K562 treated with DMSO at 1 percent for 4 hours (cell line): ENCODE measurements around the gene TSPAN31. TPM values are rescaled to one million over a fixed set of nuclear protein-coding genes. Genes with fewer than 3 reads are reported as not detected.

ENCODE experiments used
- total RNA-seq: library from RNA; unstranded; fragments of 300-600 nt; gene quantifications from 2 replicates; pipeline ENCODE4 v1.2.3, GENCODE V29; 2022; ENCODE audit not compliant: insufficient read depth

The TSPAN31 gene
- total RNA-seq = 14.0 and 16.3 TPM in 2 replicates

GRCh38 chr12:57744777-57745484 is at the start of gene TSPAN31:
TSPAN31 (plus strand) TSS chr12:57745039; CDS start chr12:57745155, 116 bp downstream.

DNA sequence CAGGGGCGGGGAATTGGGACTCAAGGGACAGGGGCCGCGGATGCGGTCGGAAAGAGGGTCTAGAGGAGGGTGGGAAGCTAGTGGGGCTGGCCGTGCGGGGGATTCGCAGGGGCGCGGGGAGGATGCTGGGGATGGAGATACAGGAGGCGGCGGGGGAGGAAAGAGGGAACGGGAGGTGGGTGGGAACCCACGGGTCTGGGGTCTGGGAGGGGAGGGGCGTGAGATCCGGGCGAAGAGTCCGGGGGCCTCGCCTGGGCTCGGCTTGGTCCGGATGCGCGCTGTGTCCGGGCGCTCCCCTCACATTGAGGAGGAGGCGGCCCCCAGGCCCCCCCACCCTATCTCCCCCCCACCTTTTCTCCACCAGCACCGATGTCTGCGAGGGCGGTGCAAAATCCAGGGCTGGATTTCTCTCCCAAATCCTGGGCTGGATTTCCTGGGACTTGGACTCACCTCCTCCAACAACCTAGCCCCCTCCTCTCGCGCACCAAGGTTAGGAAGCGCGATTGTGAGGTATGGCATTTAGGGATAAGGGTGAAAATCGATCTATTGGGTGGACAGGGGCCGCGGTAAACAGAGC is 6.1 kb upstream of the TSPAN31 start, which contains the start of gene AGAP2:
TSS of gene AGAP2 (minus strand) at position 82 of the 577 bp plus-strand sequence. CDS start 496 bp downstream, outside the sequence.

GRCh38 chr12:57751788-57752667 is 7.2 kb downstream of the TSPAN31 start, which contains the start of gene CDK4:
CDK4 (minus strand) TSS chr12:57752310; CDS start chr12:57751717, 593 bp downstream.

GRCh38 chr12:57754411-57755193 is 9.8 kb downstream of the TSPAN31 start, which contains the start of gene MARCHF9:
MARCHF9 (plus strand) TSS chr12:57755103; CDS start chr12:57755529, 426 bp downstream.

DNA sequence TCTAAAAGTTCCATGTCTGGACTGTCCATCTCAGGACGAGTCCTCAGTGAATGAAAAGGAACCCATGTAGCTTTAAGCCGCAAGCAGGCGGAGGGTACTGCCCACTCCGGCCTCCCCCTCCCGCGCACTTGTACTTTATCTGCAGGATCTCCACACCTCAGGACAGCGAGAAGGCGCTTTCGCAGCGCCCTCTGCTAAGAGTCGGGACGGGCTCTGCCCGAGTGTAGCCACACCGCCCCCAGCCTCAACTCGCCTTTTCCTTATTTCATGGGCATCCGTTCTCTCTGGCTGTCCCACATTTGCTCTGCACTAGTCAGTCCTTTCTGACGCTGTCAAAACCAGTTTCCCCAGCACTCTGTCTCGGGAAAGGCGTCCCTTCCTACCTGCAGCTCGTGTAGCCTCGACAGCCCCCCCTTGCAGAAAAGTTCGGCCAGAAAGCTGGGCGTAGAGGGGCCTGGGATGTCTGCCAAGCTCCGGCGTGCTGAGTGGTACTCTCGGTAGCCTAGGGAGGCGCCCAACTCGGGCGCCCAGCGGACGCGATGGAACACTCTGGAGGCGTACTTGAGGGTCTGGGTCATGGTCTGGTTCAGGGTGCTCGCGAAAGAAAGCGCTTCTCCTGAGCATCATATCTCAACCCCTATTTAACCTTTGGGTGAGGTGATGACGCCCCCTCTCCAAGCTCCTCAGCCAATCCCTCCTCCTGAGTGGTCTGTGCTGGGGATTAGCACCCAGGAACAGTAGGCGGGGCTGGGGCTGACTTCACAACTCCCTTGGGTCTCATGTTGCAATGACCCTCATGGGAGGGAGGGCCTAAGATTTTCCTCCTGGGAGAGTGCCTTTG is 21.8 kb downstream of the TSPAN31 start, which contains the start of gene CYP27B1:
TSS of gene CYP27B1 (minus strand) at position 615 of the 841 bp plus-strand sequence. CDS start at position 578, 37 bp downstream.

DNA sequence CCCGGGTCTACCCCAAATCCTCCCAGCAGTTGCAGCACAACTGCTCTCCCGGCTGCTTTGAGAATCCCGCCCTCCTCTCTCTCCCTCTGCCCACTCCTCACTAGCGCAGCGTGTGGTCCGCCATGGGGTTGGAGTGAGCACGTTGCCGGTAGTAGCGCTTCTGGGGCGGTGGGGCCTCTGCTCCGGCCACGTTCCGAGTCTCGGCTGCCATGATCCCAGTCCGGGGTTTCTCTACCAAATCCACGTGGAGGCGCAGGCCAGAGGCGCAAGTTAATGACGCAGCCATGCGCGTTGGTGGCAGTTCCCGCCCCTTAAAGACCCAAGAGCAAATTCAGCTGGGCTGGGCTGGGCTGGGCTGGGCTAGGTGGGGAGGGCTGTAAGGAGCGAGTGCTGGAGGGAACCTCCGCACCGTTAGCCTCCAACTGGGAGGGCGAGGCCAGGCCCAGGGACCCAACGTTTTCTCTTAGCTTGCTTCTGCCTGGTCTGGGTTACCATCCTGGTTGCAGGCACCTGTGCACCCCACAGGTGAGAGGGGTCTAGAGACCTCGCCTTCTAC is 27.1 kb downstream of the TSPAN31 start, which contains the start of gene METTL1:
TSS of gene METTL1 (minus strand) at position 233 of the 556 bp plus-strand sequence. CDS start at position 211, 22 bp downstream.

DNA sequence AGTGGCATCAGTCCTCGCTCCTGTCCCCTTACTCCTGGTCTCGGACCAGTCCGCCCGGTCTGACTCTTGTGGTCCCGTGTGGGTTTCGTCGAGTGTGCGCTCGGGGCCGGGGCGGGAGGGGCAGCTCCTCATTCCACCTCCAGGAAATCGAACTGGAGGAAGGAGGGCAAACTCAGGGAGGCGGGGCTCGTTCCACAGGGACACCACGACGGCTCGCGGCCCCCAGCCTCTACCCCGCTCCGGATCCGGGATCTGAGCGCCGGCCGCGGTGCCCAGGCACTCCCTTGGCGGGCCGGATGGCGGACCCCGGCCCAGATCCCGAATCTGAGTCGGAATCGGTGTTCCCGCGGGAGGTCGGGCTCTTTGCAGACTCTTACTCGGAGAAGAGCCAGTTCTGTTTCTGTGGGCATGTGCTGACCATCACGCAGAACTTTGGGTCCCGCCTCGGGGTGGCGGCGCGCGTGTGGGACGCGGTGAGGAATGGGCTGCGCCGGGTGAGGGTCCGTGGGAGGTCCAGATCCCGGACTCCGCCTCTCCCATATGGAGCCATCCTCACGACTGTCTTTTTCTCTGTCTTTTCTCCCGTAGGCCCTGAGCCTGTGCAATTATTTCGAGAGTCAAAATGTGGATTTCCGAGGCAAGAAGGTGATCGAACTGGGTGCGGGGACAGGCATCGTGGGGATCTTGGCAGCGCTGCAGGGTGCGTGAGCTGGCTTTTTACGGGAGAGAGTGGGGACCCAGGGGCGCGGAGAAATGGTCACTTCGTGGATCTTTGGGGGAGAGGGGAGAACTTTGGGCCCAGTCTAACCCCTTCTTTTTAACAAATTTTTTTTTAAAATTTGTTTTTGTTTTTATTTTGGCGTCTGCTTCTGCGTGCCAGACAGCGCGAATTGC is 27.8 kb downstream of the TSPAN31 start, which contains the start of gene EEF1AKMT3:
TSS of gene EEF1AKMT3 (plus strand) at position 186 of the 894 bp plus-strand sequence. CDS start at position 297, 111 bp downstream.

DNA sequence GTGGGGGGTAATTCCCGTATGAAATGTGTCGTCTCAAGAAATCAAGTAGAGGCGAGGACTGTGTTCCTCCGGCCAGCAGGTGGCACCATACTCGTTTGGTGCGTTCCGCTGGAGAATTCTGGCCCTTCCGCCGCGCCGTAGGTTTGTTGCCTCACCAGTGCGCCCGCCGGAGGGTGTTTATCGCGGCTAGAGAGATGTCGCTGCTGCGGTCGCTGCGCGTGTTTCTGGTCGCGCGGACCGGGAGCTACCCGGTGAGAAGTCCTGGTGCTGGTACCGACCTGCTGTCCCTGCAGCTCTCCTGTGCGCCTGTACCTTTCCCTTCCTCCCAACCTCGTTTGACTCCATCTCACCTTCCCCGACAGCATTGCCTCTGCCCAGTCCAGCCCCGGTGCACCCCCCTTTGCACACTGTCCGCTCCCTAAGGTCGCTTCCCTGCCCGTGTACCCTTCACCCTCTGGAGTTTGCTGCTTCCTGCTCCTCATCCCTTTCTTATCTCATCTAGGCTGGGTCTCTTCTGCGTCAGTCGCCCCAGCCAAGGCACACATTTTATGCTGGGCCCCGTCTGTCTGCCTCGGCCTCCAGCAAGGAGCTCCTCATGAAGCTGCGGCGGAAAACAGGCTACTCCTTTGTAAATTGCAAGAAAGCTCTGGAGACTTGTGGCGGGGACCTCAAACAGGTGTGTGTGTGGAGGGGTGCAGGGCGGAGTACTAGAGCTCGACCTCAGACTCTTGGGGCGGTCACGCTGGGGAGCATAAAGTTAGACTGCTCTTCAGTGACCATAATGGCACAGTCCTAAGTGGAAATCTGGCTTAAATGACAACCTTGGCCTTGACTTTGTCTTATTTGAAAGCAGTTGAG is 38.0 kb downstream of the TSPAN31 start, which contains the start of gene TSFM:
TSS of gene TSFM (plus strand) at position 180 of the 858 bp plus-strand sequence. CDS start at position 195, 15 bp downstream.

Other genes starting within 250 kb of the TSPAN31 start
- gene DDIT3, start 224.5 kb upstream of the TSPAN31 start, total RNA-seq = 140 and 191 TPM in 2 replicates
- 15.6 and 20.0 TPM in 2 replicates for gene MBD6, start 222.2 kb upstream of the TSPAN31 start, total RNA-seq
- gene DCTN2, start 197.8 kb upstream of the TSPAN31 start, total RNA-seq = 189 and 190 TPM in 2 replicates
- 9.7 and 11.8 TPM in 2 replicates for gene KIF5A, start 195.0 kb upstream of the TSPAN31 start, total RNA-seq
- gene PIP4K2C, start 153.8 kb upstream of the TSPAN31 start, total RNA-seq = 27.5 and 31.0 TPM in 2 replicates
- 0.25 TPM in 1 of 2 replicates, not detected in the other for gene DTX3, start 140.2 kb upstream of the TSPAN31 start, total RNA-seq
- 12.1 and 14.9 TPM in 2 replicates for gene ARHGEF25, start 133.6 kb upstream of the TSPAN31 start, total RNA-seq
- 21.1 and 36.0 TPM in 2 replicates for gene B4GALNT1, start 111.8 kb upstream of the TSPAN31 start, total RNA-seq
- 210 and 229 TPM in 2 replicates for gene OS9, start 50.9 kb upstream of the TSPAN31 start, total RNA-seq
- 0.21 TPM in 1 of 2 replicates, not detected in the other for gene AGAP2, start 6.3 kb upstream of the TSPAN31 start, total RNA-seq
- gene CDK4, start 7.3 kb downstream of the TSPAN31 start, total RNA-seq = 194 and 214 TPM in 2 replicates
- gene MARCHF9, start 10.1 kb downstream of the TSPAN31 start, total RNA-seq = 3.5 and 8.9 TPM in 2 replicates
- 0.84 and 1.0 TPM in 2 replicates for gene CYP27B1, start 22.0 kb downstream of the TSPAN31 start, total RNA-seq
- 2.9 TPM in 1 of 2 replicates, not detected in the other for gene METTL1, start 27.1 kb downstream of the TSPAN31 start, total RNA-seq
- gene EEF1AKMT3, start 27.6 kb downstream of the TSPAN31 start, total RNA-seq = 4.5 and 5.7 TPM in 2 replicates
- 18.5 and 29.9 TPM in 2 replicates for gene TSFM, start 37.7 kb downstream of the TSPAN31 start, total RNA-seq
- 4.0 and 5.3 TPM in 2 replicates for gene AVIL, start 73.7 kb downstream of the TSPAN31 start, total RNA-seq
- 79.3 and 83.9 TPM in 2 replicates for gene CTDSP2, start 101.7 kb downstream of the TSPAN31 start, total RNA-seq
- 12.8 and 15.3 TPM in 2 replicates for gene ATP23, start 196.5 kb downstream of the TSPAN31 start, total RNA-seq